ENCODE results near the gene HMGXB3. TPM values are rescaled to one million over a fixed set of nuclear protein-coding genes. Genes with fewer than 3 reads are reported as not detected.

Gene HMGXB3
- total and polyA plus RNA-seq, 4 donors, result 28.3 to 36.9 (median 31.3) TPM

DNA sequence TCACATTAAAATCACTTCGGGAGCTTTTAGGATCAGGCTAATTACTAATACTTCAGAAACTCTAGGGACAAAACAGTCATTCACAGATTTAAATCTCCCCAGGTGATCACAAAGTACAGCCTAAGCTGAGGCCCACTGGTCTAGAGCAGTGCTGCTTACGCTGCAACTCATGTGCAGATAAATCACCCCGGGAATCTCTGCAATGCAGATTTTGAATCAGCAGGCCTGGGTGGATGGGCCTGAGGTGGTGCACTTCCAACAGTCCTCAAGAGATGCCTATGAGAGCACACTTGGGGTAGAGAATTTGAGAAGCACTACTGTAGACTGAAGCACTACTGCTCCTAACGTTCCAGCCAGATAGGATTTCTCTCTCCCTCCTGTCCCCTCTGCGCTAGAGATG is 57.5 kb downstream of the HMGXB3 start:
- H3K36me3 ChIP-seq (ENCODE audit: control insufficient read depth, insufficient read depth, low read length), result peaks cover 34% of the 10 kb centered on the region
- 44% methylated on average over 4 of the region's 5 CpGs for WGBS (ENCODE audit: insufficient coverage)
- no peak overlapping the region for H3K27ac ChIP-seq (ENCODE audit: low read depth, low read length)
- H3K27me3 ChIP-seq (ENCODE audit: control insufficient read depth, insufficient read depth, low read length), result no peaks in the 10 kb centered on the region
- H3K9me3 ChIP-seq (ENCODE audit: control insufficient read depth, insufficient read depth, low read length), result no peaks in the 10 kb centered on the region
- no peaks in the 10 kb centered on the region for H3K4me1 ChIP-seq (ENCODE audit: control insufficient read depth, insufficient read depth, low read length)
- peak in 1 of 6 donors; percentile 60 for DNase-seq (ENCODE audit: low read depth in 4 of 6, low spot score in 6 of 6)
- H3K4me3 ChIP-seq (ENCODE audit: low read depth, low read length), result no peak overlapping the region

DNA sequence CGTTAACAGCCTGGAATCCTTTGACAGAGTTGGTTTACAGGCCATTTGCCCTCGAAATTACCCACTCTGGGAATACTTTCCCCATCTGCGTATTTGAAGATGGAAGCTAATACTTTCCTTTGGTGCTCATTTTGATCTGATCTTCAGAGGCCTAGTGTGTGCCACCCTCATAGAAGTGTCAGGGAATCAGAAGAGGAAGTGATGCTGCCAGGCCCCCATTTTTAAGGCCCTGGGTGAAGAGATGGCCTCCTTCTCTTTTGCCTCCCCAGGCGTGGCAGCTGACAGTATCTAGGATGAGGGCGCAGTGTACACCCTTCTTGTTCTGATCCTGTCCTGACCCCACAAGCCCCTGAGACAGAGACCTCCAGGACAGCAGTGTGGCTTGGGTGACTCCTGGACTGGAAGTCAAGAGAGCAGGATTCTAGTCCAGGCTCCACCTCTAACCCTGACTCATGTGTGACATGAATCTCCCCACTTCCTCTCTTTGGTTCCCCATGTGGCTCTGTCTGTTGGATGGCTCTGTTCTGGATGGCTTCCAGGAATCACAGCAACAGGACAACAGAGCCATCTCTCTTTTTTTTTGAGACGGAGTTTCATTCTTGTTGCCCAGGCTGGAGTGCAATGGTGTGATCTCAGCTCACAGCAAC is 58.1 kb downstream of the HMGXB3 start:
- Histone ChIP-seq H3K9me3 (ENCODE audit: control insufficient read depth, insufficient read depth, low read length) (no peaks in the 10 kb centered on the region), H3K36me3 (ENCODE audit: control insufficient read depth, insufficient read depth, low read length) (peaks cover 28% of the 10 kb centered on the region), H3K27me3 (ENCODE audit: control insufficient read depth, insufficient read depth, low read length) (no peaks in the 10 kb centered on the region), H3K27ac (ENCODE audit: low read depth, low read length) (no peak overlapping the region), H3K4me1 (ENCODE audit: control insufficient read depth, insufficient read depth, low read length) (no peaks in the 10 kb centered on the region), H3K4me3 (ENCODE audit: low read depth, low read length) (no peak overlapping the region)
- DNase-seq (ENCODE audit: low read depth in 4 of 6, low spot score in 6 of 6), result peak in 2 of 6 donors; percentile 33 to 42
- WGBS (ENCODE audit: insufficient coverage), result 100% methylated on average over 2 of the region's 6 CpGs

DNA sequence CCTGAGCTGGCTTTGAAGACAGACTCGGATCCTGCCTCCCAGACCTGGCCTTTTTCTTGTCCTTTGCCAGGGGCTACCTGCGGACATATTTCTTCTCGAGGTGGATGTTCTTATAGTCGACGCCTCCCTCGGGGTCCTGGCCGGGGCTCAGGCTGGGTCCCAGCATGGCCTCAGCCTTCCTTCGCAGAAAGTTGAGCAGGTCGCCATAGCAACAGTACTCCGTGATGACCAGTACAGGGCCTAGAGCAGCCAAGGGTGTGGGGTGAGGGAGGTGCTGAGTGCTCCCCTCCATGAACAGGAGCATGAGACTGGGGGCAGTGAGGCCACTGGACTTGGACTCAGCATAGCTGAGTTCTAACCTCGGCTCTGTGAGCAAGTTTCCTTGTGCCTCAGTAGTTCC is 59.1 kb downstream of the HMGXB3 start:
- WGBS (ENCODE audit: insufficient coverage), result 80% methylated on average over 11 of the region's 11 CpGs

DNA sequence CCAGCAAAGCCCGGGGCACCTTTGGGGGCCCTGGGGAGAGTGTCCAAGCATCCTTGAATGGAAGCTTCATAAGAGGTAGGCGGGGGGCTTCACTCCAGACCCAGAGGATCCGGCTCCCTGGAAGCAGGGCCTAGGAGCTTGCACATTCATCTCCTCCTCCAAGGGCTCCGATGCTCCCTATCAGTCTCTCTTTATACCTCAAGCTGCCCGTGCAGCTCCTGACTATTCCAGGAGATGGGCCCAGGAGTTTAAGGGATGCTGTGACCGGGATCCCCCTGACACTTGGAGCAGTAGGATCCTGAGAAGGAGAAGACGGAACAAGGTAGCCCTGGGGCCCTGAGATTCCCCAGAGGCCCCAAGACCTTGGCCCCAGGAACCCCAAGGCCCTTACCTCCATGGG is 59.9 kb downstream of the HMGXB3 start:
- Histone ChIP-seq H3K36me3 (ENCODE audit: control insufficient read depth, insufficient read depth, low read length) (peaks cover 12% of the 10 kb centered on the region), H3K4me3 (ENCODE audit: low read depth, low read length) (no peak overlapping the region), H3K27me3 (ENCODE audit: control insufficient read depth, insufficient read depth, low read length) (no peaks in the 10 kb centered on the region), H3K27ac (ENCODE audit: low read depth, low read length) (no peak overlapping the region), H3K4me1 (ENCODE audit: control insufficient read depth, insufficient read depth, low read length) (peaks cover 3% of the 10 kb centered on the region), H3K9me3 (ENCODE audit: control insufficient read depth, insufficient read depth, low read length) (no peaks in the 10 kb centered on the region)
- DNase-seq (ENCODE audit: low read depth in 4 of 6, low spot score in 6 of 6), result no peak
- WGBS (ENCODE audit: insufficient coverage), result 97% methylated on average over 5 of the region's 7 CpGs

More for the DNA sequence above, 59.1 kb downstream of the HMGXB3 start:
- peaks cover 2% of the 10 kb centered on the region for H3K4me1 ChIP-seq (ENCODE audit: control insufficient read depth, insufficient read depth, low read length)
- H3K4me3 ChIP-seq (ENCODE audit: low read depth, low read length), result no peak overlapping the region
- no peaks in the 10 kb centered on the region for H3K9me3 ChIP-seq (ENCODE audit: control insufficient read depth, insufficient read depth, low read length)
- H3K27ac ChIP-seq (ENCODE audit: low read depth, low read length), result no peak overlapping the region
- H3K36me3 ChIP-seq (ENCODE audit: control insufficient read depth, insufficient read depth, low read length), result peaks cover 19% of the 10 kb centered on the region
- DNase-seq (ENCODE audit: low read depth in 4 of 6, low spot score in 6 of 6), result no peak
- H3K27me3 ChIP-seq (ENCODE audit: control insufficient read depth, insufficient read depth, low read length), result no peaks in the 10 kb centered on the region

DNA sequence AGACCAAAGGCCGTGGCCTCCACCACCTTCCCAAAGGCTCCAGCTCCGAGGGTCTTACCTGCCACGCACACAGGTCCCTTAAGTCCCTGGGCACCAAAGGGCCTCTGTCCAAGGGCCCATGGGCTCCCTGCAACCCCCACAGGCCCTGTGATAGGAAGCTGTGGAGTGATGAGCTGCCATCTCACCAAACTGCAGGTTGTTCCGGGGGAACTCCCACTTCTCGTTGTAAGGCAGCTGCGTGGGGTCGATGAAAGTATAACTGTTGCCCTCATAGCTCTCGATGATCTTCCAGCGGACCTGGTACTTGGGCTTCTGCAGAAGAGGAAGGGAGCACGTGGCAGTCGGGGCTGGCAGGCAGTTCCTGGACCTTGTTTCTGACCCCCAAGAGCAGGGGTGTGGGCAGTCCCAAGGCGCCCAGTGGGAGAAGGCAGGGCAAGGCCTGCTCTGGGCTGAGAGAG is 61.0 kb downstream of the HMGXB3 start:
- Histone ChIP-seq H3K4me3 (ENCODE audit: low read depth, low read length) (no peak overlapping the region), H3K36me3 (ENCODE audit: control insufficient read depth, insufficient read depth, low read length) (peaks cover 4% of the 10 kb centered on the region), H3K9me3 (ENCODE audit: control insufficient read depth, insufficient read depth, low read length) (no peaks in the 10 kb centered on the region), H3K27ac (ENCODE audit: low read depth, low read length) (no peak overlapping the region), H3K27me3 (ENCODE audit: control insufficient read depth, insufficient read depth, low read length) (no peaks in the 10 kb centered on the region), H3K4me1 (ENCODE audit: control insufficient read depth, insufficient read depth, low read length) (peaks cover 3% of the 10 kb centered on the region)
- 89% methylated on average over 12 of the region's 12 CpGs for WGBS (ENCODE audit: insufficient coverage)
- no peak for DNase-seq (ENCODE audit: low read depth in 4 of 6, low spot score in 6 of 6)

DNA sequence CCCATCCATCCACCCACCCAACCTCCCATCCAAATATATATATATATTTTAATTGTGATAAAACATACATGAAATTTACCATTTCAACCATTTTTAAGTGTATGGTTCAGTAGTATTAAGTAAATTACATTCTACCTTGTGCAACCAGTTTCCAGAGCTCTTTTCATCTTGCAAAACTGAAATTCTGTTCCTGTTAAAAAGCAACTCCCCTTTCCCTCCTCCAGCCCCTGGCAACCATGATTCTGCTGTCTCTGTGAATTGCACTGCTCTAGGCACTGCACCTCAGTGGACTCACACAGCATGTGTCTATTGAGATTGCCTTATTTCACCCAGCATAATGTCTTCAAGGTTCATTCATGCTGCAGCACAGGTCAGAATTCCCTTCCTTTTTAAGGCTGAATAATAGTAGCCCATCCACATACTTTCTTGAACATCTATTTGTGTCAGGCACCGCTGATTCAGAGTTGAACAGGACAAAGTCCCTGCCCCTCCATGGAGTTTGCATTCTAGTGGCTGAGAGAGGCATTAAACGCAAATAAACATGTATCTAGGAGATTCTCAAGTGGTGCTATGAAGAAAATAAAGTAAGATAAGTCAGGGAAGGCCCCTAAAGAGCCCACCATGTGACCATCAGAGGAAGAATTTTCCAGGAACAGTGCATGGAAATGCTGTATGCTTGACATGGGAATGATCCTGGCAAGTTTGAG is 61.8 kb downstream of the HMGXB3 start:
- H3K4me3 ChIP-seq (ENCODE audit: low read depth, low read length), result no peak overlapping the region
- DNase-seq (ENCODE audit: low read depth in 4 of 6, low spot score in 6 of 6), result no peak
- H3K27ac ChIP-seq (ENCODE audit: low read depth, low read length), result no peak overlapping the region
- WGBS (ENCODE audit: insufficient coverage), result 55% methylated on average over 1 of the region's 2 CpGs
- no peaks in the 10 kb centered on the region for H3K36me3 ChIP-seq (ENCODE audit: control insufficient read depth, insufficient read depth, low read length)
- peaks cover 3% of the 10 kb centered on the region for H3K4me1 ChIP-seq (ENCODE audit: control insufficient read depth, insufficient read depth, low read length)
- no peaks in the 10 kb centered on the region for H3K9me3 ChIP-seq (ENCODE audit: control insufficient read depth, insufficient read depth, low read length)
- no peaks in the 10 kb centered on the region for H3K27me3 ChIP-seq (ENCODE audit: control insufficient read depth, insufficient read depth, low read length)

DNA sequence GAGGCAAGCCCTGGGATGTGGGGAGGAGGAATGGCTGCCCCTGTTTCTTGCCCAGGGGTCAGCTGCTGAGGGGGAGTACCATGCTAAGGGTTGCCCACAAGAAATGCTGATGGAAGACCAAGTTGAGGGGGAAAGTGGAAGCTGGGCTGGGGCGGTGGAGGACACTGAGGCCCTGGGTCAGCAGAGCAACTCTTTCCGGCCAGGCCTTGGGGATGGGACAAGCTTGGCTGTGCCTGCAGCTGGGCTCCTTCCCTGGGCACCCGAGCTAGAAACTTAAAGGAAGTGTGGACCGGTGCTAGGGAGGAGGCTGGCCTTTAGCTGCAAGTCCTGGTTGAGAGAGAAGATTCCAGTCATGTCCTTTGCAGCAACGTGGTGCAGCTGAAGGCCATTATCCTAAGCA is 63.1 kb downstream of the HMGXB3 start:
- Histone ChIP-seq H3K9me3 (ENCODE audit: control insufficient read depth, insufficient read depth, low read length) (no peaks in the 10 kb centered on the region), H3K27ac (ENCODE audit: low read depth, low read length) (no peak overlapping the region), H3K4me3 (ENCODE audit: low read depth, low read length) (no peak overlapping the region), H3K4me1 (ENCODE audit: control insufficient read depth, insufficient read depth, low read length) (peaks cover 8% of the 10 kb centered on the region), H3K36me3 (ENCODE audit: control insufficient read depth, insufficient read depth, low read length) (no peaks in the 10 kb centered on the region), H3K27me3 (ENCODE audit: control insufficient read depth, insufficient read depth, low read length) (no peaks in the 10 kb centered on the region)
- no peak for DNase-seq (ENCODE audit: low read depth in 4 of 6, low spot score in 6 of 6)
- 100% methylated on average over 2 of the region's 5 CpGs for WGBS (ENCODE audit: insufficient coverage)

DNA sequence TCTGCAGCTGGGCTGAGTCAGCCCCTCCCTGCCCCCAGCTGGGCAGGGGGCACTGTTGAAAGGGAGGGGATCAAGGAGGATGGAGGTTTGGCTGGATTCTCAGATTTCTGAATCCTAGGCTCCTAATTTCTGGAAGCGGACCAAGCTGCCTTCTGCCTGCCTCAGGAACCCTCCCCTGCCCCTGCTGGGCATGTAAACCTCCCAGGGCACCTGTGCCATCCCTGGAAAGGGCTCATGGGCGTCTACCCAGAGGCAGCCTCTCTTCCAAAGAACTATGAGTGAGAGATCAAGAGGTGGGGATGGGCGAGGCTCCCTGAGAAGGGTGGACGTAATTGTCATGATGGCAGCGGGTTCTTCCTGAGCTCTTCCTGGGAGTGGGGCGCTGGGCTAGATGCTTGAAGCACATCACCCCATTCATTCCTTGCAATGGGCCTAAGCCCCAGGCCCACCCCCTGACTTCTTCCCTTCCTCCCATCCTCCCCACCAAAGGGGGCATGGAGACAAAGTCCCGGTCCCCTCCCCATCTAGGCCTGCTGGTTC is 64.2 kb downstream of the HMGXB3 start:
- H3K27ac ChIP-seq (ENCODE audit: low read depth, low read length), result no peak overlapping the region
- DNase-seq (ENCODE audit: low read depth in 4 of 6, low spot score in 6 of 6), result no peak
- H3K4me1 ChIP-seq (ENCODE audit: control insufficient read depth, insufficient read depth, low read length), result peaks cover 17% of the 10 kb centered on the region
- H3K9me3 ChIP-seq (ENCODE audit: control insufficient read depth, insufficient read depth, low read length), result no peaks in the 10 kb centered on the region
- H3K27me3 ChIP-seq (ENCODE audit: control insufficient read depth, insufficient read depth, low read length), result no peaks in the 10 kb centered on the region
- no peaks in the 10 kb centered on the region for H3K36me3 ChIP-seq (ENCODE audit: control insufficient read depth, insufficient read depth, low read length)
- H3K4me3 ChIP-seq (ENCODE audit: low read depth, low read length), result no peak overlapping the region
- 100% methylated on average over 1 of the region's 7 CpGs for WGBS (ENCODE audit: insufficient coverage)

DNA sequence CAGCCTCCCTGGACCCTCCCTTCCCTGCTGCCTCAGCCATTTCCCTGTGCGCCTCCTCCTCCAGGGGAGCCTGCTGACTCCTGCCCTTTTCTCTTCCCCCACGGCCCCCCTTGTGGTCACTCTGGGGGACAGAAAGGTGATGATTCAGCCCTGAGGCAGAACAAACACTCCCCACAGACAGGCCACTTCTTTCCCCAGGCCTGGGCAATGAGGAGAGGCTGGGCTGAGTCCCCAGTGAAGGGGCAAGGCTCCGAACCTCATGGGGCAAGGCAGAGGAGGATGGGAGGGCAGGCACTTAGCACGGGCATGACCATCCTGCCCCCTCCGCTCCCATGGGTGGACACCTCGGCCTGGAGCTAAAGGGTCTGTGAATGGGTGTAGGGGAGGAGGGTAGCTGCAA is 64.8 kb downstream of the HMGXB3 start:
- peak in 1 of 6 donors; percentile 23 for DNase-seq (ENCODE audit: low read depth in 4 of 6, low spot score in 6 of 6)
- Histone ChIP-seq H3K27me3 (ENCODE audit: control insufficient read depth, insufficient read depth, low read length) (no peaks in the 10 kb centered on the region), H3K36me3 (ENCODE audit: control insufficient read depth, insufficient read depth, low read length) (no peaks in the 10 kb centered on the region), H3K4me1 (ENCODE audit: control insufficient read depth, insufficient read depth, low read length) (peaks cover 17% of the 10 kb centered on the region), H3K4me3 (ENCODE audit: low read depth, low read length) (no peak overlapping the region), H3K27ac (ENCODE audit: low read depth, low read length) (no peak overlapping the region), H3K9me3 (ENCODE audit: control insufficient read depth, insufficient read depth, low read length) (no peaks in the 10 kb centered on the region)
- WGBS (ENCODE audit: insufficient coverage), result 64% methylated on average over 4 of the region's 6 CpGs

DNA sequence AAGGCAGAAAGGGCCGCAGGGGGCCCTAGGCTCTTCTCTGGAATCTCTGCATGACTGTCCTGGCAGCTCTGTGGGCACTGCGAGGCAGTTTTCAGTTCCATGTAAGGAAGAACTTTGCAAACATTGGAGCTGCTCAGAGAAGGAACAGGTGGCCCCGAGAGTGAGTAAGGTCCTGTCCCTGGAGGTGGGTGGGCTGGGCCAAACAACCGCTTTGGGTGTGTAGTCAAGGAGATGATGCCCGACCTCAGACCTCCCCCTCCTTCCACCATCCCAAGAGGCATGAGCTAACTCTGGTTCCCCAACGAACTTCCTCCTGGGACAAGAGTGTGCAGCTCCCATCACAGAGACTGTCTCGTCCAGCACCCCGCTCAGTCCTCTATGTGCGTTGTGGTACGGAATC is 65.3 kb downstream of the HMGXB3 start:
- WGBS (ENCODE audit: insufficient coverage), result 87% methylated on average over 7 of the region's 10 CpGs
- H3K36me3 ChIP-seq (ENCODE audit: control insufficient read depth, insufficient read depth, low read length), result no peaks in the 10 kb centered on the region
- H3K4me3 ChIP-seq (ENCODE audit: low read depth, low read length), result no peak overlapping the region
- H3K27me3 ChIP-seq (ENCODE audit: control insufficient read depth, insufficient read depth, low read length), result no peaks in the 10 kb centered on the region
- peaks cover 17% of the 10 kb centered on the region for H3K4me1 ChIP-seq (ENCODE audit: control insufficient read depth, insufficient read depth, low read length)
- H3K27ac ChIP-seq (ENCODE audit: low read depth, low read length), result no peak overlapping the region
- no peaks in the 10 kb centered on the region for H3K9me3 ChIP-seq (ENCODE audit: control insufficient read depth, insufficient read depth, low read length)
- no peak for DNase-seq (ENCODE audit: low read depth in 4 of 6, low spot score in 6 of 6)
